Erythroblast (primary cell): ENCODE measurements around the gene TLX2.
"Not testable (repeated sequence)": the region's sequence is repeated elsewhere in the genome, so short reads cannot be mapped to it uniquely, and the experiment has no call there.

Experiments
- DNase-seq, 2 experiments: peaks; one replicate each; lab custom pipeline; 2025; lab: John Stamatoyannopoulos, UW
- GATA1 ChIP-seq: IDR thresholded peaks from 2 replicates; pipeline ENCODE4 v1.6.1; 2011; ENCODE audit warnings: low read depth, mild to moderate bottlenecking, control low read depth, low read length, moderate library complexity
- POLR2A ChIP-seq: IDR thresholded peaks from 2 replicates; pipeline ENCODE4 v1.6.1; 2011; ENCODE audit warnings: mild to moderate bottlenecking, low read length

TLX2 gene

DNA sequence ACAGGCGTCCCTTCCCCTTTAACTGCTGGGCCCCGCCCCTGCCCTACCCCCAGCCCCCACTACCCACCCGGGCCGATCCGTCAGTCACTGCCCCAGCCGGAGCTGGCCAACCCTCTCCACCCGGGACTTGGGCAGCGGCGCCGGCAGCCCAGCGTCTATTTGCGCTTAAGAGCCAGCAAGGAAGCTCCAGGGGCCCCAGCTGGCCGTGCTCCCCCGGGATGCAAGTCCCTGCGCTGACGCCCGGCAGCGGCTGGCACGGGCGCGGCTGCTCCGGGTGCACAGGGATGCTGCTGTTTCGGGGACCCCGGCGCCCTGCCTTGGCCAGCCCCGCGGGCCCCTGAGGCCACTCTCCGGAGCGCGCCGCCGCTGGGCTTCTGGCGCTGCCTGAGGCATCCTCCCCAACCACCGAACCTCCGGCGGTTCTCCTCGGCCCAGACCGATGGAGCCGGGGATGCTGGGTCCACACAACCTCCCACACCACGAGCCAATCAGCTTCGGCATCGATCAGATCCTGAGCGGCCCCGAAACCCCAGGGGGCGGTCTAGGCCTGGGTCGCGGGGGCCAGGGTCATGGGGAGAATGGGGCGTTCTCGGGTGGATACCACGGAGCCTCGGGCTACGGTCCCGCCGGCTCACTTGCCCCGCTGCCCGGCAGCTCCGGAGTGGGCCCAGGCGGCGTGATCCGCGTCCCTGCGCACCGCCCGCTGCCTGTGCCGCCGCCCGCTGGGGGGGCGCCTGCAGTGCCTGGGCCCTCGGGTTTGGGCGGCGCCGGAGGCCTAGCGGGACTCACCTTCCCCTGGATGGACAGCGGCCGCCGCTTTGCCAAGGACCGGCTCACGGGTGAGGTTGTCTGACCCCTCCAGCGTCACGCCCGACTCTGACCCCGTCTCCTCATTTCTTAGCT lies at the start of gene TLX2:
Gene TLX2 (plus strand): TSS at position 83 of the 903 bp plus-strand sequence. CDS start 357 bp downstream, at position 440.
- TF ChIP-seq POLR2A (no peak), GATA1 (no peak)
- DNase-seq: no peak

DNA sequence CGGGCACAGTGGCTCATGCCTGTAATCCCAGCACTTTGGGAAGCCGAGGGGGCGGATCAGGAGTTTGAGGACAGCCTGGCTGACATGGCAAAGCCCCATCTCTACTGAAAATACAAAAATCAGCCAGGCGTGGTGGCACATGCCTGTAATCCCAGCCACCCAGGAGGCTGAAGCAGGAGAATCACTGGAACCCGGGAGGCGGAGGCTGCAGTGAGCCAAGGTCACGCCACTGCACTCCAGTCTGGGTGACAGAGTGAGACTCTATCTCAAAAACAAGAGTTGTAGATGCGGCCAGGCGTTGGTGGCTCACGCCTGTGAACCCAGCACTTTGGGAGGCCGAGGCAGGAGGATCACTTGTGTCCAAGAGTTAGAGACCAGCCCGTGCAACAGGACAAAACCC lies 43.5 kb upstream of the TLX2 start:
- DNase-seq: not testable (repeated sequence)

DNA sequence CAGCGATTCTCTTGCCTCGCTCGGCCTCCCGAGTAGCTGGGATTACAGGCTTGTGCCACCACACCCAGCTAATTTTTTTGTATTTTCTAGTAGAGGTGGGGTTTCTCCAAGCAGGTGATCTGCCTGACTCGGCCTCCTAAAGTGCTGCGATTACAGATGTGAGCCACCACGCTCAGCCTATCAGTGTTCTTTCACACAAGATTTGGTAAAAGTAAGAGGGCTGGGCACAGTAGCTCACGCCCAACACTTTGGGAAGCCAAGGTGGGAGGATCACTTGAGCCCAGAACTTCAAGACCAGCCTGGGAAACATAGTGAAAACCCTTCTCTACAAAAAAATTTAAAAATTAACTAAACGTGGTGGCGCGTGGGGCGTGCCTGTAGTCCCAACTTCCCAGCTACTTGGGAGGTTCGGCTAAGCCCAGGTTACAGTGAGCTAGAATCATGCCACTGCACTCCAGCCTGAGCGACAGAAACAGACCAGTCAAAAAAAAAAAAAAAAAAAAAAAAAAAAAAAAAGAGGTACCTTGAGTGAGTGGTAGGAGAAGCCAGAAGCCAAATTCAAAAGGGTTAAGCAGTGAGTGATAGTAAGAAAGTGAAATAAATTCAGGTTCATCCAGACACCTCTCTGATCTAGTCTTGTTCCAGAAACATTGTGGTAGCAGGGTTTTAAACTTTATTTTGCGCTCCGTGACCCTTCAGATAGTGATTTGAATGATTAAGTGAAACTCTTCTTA lies 42.8 kb upstream of the TLX2 start:
- no peak for DNase-seq
- TF ChIP-seq GATA1 (no peak), POLR2A (no peak)

- DNase-seq: peak; percentile 96
- TF ChIP-seq POLR2A (peak; percentile 99), GATA1 (no peak)
Measured at GRCh38 chr2:74472086-74472944, 41.9 kb upstream of the TLX2 start, which contains the start of gene MRPL53. Gene MRPL53, minus strand, starts transcription at chr2:74472680. Its CDS starts 20 bp downstream, at chr2:74472660.

DNA sequence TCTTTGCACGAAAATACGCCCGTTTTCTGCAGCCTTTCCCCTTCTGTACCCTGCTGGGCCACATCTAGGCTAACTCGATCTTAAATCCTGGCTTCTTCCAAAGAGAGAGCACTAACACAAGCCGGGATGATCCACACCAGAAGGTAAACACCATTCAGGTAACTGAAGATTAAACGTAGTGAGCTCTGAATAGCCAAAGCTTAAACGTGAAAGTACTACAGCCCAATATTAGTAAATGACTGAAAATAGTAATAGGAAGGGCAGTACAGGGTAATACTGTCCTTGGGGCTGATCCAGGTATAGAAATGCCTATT lies 41.3 kb upstream of the TLX2 start:
- no peak for DNase-seq

GRCh38 chr2:74474481-74474880 lies 39.8 kb upstream of the TLX2 start:
- TF ChIP-seq GATA1: no peak
- no peak for TF ChIP-seq POLR2A
- no peak for DNase-seq

More for the DNA sequence above, 41.3 kb upstream of the TLX2 start:
- TF ChIP-seq POLR2A: no peak
- no peak for TF ChIP-seq GATA1

- DNase-seq: no peak
- TF ChIP-seq GATA1: no peak
- no peak for TF ChIP-seq POLR2A
Measured at GRCh38 chr2:74474899-74475298, 39.4 kb upstream of the TLX2 start.

DNA sequence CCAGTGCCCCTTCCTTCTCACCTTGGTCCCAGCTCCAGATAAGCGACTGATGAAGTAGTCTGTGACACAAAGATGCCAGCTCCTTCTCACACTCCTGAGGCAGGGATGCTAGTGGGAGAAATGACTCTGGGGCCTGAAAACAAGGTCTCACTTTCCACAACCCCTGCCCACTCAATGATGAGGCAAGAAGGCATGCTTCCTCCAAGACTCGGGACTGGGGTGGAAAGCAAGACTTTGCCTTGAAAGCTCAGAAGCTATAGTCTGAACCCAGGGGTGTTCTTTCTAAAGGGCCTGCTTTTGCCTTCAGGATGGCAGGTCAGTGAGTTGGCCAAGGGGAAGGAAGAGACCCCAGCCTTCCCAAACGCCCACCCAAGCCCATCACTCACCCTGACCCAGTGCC lies 32.8 kb upstream of the TLX2 start:
- TF ChIP-seq GATA1: no peak
- TF ChIP-seq POLR2A: no peak

DNA sequence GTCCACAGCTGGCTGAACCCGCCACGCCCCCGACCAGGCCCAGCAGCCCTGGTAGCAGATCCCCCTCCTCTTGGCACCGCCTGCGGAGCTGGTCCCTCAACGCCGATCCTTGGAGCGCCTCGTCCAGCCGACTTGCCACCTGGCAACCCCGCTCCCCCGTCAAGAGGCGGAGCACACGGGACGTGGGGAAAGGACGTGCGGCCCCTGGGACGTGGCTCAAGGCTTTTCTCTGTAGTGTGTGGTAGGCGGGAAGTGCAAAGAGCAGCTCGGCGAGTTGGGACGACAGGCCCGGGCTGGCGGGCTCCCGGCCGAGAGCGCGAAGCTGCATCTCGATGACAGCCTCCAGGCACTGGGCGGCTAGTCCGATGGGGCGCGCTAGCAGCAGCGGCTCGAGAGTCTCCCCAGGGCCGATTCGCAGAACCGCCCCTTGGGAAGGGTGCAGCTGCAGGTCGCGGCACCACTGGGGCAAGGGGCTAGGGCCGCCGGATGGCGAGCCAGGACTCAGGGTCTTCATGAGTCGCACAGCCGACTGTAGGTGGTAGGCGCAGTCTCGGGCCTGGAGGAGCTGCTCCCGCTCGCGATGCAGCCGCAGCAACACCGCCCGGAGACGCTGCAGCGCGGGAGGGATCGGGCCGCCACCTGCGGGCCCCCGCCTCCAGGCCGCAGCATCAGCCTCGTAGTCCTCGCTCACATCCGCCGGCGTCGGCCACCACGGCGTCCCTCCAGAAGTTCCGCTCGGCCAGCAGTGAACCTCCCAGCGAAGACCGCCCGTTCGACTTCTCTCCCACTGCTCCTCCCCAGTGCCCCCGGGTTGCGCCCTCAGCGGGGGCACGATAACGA lies 32.1 kb upstream of the TLX2 start:
- TF ChIP-seq POLR2A: no peak
- no peak for TF ChIP-seq GATA1
- peak; percentile 77 to 82 for DNase-seq

More for the DNA sequence above, 32.8 kb upstream of the TLX2 start:
- DNase-seq: no peak

GRCh38 chr2:74482801-74483674 lies 31.2 kb upstream of the TLX2 start, which contains the start of the genes CCDC142 and TTC31:
Gene CCDC142, minus strand, starts transcription at chr2:74482998. Its CDS starts 161 bp downstream, at chr2:74482837.
Gene TTC31, plus strand, starts transcription at chr2:74483081. Its CDS starts 15 bp downstream, at chr2:74483096.
- no peak for TF ChIP-seq GATA1
- peak; percentile 80 for TF ChIP-seq POLR2A
- DNase-seq: peak; percentile 96 to 97

- DNase-seq: not testable (repeated sequence)
Measured at GRCh38 chr2:74483675-74484164, 30.5 kb upstream of the TLX2 start.

GRCh38 chr2:74486141-74486540 lies 28.1 kb upstream of the TLX2 start:
- no peak for DNase-seq
- TF ChIP-seq GATA1: no peak
- TF ChIP-seq POLR2A: no peak
